Measurements from ENCODE around the gene PRKN.
"Not testable (repeated sequence)": the region's sequence is repeated elsewhere in the genome, so short reads cannot be mapped to it uniquely, and the experiment has no call there.

The PRKN gene

GRCh38 chr6:162404951-162405350 is 322.6 kb downstream of the PRKN start:
- Histone ChIP-seq H3K27ac (ENCODE audit: low read length) (no peak overlapping the region), H3K79me2 (ENCODE audit: insufficient read depth, low read length) (no peaks in the 10 kb centered on the region), H3K9me3 (ENCODE audit: insufficient read depth, low read length, severe bottlenecking) (no peaks in the 10 kb centered on the region), H3K9ac (ENCODE audit: low read depth, low read length) (no peak overlapping the region), H4K20me1 (ENCODE audit: insufficient read depth, low read length) (no peaks in the 10 kb centered on the region), H3K4me1 (ENCODE audit: insufficient read depth, low read length) (no peaks in the 10 kb centered on the region), H3K27me3 (ENCODE audit: insufficient read depth, low read length, poor library complexity) (no peaks in the 10 kb centered on the region), H3K36me3 (ENCODE audit: insufficient read depth, low read length) (no peaks in the 10 kb centered on the region), H3K4me3 (ENCODE audit: low read depth in 1 of 2, low read length in 2 of 2) (no peak overlapping the region), H2AFZ (ENCODE audit: low read depth, low read length) (no peak overlapping the region), H3K4me2 (ENCODE audit: insufficient read depth, low read length) (no peak overlapping the region)
- TF ChIP-seq CTCF (IDR thresholded peaks at IDR 0.05; ENCODE audit: borderline replicate concordance, extremely low read depth, low read length, poor library complexity, severe bottlenecking) = no peak
- no peak for TF ChIP-seq EZH2 (IDR thresholded peaks at IDR 0.05; ENCODE audit: borderline replicate concordance, low read depth, low read length, severe bottlenecking)
- ATAC-seq (ENCODE audit: insufficient read depth, low read depth) = no peak
- DNase-seq = no peak

- no peaks in the 10 kb centered on the region for H3K79me2 ChIP-seq (ENCODE audit: insufficient read depth, low read length)
- no peak overlapping the region for H3K27ac ChIP-seq (ENCODE audit: low read length)
- no peak overlapping the region for H3K4me2 ChIP-seq (ENCODE audit: insufficient read depth, low read length)
- H2AFZ ChIP-seq (ENCODE audit: low read depth, low read length) = no peak overlapping the region
- no peaks in the 10 kb centered on the region for H3K36me3 ChIP-seq (ENCODE audit: insufficient read depth, low read length)
- TF ChIP-seq EZH2 (IDR thresholded peaks at IDR 0.05; ENCODE audit: borderline replicate concordance, low read depth, low read length, severe bottlenecking) (no peak), CTCF (IDR thresholded peaks at IDR 0.05; ENCODE audit: borderline replicate concordance, extremely low read depth, low read length, poor library complexity, severe bottlenecking) (no peak)
- ATAC-seq (ENCODE audit: insufficient read depth, low read depth) = no peak
- no peak overlapping the region for H3K4me3 ChIP-seq (ENCODE audit: low read depth in 1 of 2, low read length in 2 of 2)
- no peak for DNase-seq
- no peaks in the 10 kb centered on the region for H3K4me1 ChIP-seq (ENCODE audit: insufficient read depth, low read length)
- no peak overlapping the region for H3K9ac ChIP-seq (ENCODE audit: low read depth, low read length)
- no peaks in the 10 kb centered on the region for H3K9me3 ChIP-seq (ENCODE audit: insufficient read depth, low read length, severe bottlenecking)
- H4K20me1 ChIP-seq (ENCODE audit: insufficient read depth, low read length) = no peaks in the 10 kb centered on the region
- no peaks in the 10 kb centered on the region for H3K27me3 ChIP-seq (ENCODE audit: insufficient read depth, low read length, poor library complexity)
These were observed 324.5 kb downstream of the PRKN start for GRCh38 chr6:162403031-162403430.

- Histone ChIP-seq H3K4me2 (ENCODE audit: insufficient read depth, low read length) (no peak overlapping the region), H3K9ac (ENCODE audit: low read depth, low read length) (no peak overlapping the region), H3K4me3 (ENCODE audit: low read depth in 1 of 2, low read length in 2 of 2) (no peak overlapping the region), H2AFZ (ENCODE audit: low read depth, low read length) (no peak overlapping the region), H3K9me3 (ENCODE audit: insufficient read depth, low read length, severe bottlenecking) (no peaks in the 10 kb centered on the region), H3K79me2 (ENCODE audit: insufficient read depth, low read length) (no peaks in the 10 kb centered on the region), H3K36me3 (ENCODE audit: insufficient read depth, low read length) (no peaks in the 10 kb centered on the region), H3K4me1 (ENCODE audit: insufficient read depth, low read length) (no peaks in the 10 kb centered on the region), H4K20me1 (ENCODE audit: insufficient read depth, low read length) (no peaks in the 10 kb centered on the region), H3K27ac (ENCODE audit: low read length) (no peak overlapping the region), H3K27me3 (ENCODE audit: insufficient read depth, low read length, poor library complexity) (no peaks in the 10 kb centered on the region)
- no peak for ATAC-seq (ENCODE audit: insufficient read depth, low read depth)
- DNase-seq = no peak
- TF ChIP-seq EZH2 (IDR thresholded peaks at IDR 0.05; ENCODE audit: borderline replicate concordance, low read depth, low read length, severe bottlenecking) = no peak
- no peak for TF ChIP-seq CTCF (IDR thresholded peaks at IDR 0.05; ENCODE audit: borderline replicate concordance, extremely low read depth, low read length, poor library complexity, severe bottlenecking)
These were observed 332.4 kb downstream of the PRKN start for GRCh38 chr6:162395181-162395580.

GRCh38 chr6:162390961-162391811 is 336.4 kb downstream of the PRKN start:
- not testable (repeated sequence) for H3K79me2 ChIP-seq (ENCODE audit: insufficient read depth, low read length); H3K9ac ChIP-seq (ENCODE audit: low read depth, low read length); H2AFZ ChIP-seq (ENCODE audit: low read depth, low read length); H4K20me1 ChIP-seq (ENCODE audit: insufficient read depth, low read length); H3K27me3 ChIP-seq (ENCODE audit: insufficient read depth, low read length, poor library complexity); H3K4me1 ChIP-seq (ENCODE audit: insufficient read depth, low read length); DNase-seq; H3K4me2 ChIP-seq (ENCODE audit: insufficient read depth, low read length); H3K27ac ChIP-seq (ENCODE audit: low read length); H3K4me3 ChIP-seq (ENCODE audit: low read depth in 1 of 2, low read length in 2 of 2); H3K36me3 ChIP-seq (ENCODE audit: insufficient read depth, low read length); H3K9me3 ChIP-seq (ENCODE audit: insufficient read depth, low read length, severe bottlenecking); ATAC-seq (ENCODE audit: insufficient read depth, low read depth)

Data from DND-41 (cell line).